Stimulated activated CD4-positive, alpha-beta T cell treated with anti-CD3 and anti-CD28 coated beads, Interleukin-12 subunit alpha, Interleukin-12 subunit beta, amount 100 ng/mL, for 4 hours (primary cell): ENCODE results near the gene C19orf67.
A peak's percentile ranks its signal among the peaks of the same experiment; 100 is the strongest.

Experiments used
- DNase-seq: peaks from one replicate; pipeline ENCODE4 v3.0.0-alpha.2; 2020

C19orf67 gene

GRCh38 chr19:14085309-14085995 is at the start of gene C19orf67:
C19orf67 (minus strand) TSS chr19:14085783; CDS start chr19:14085627, 156 bp downstream.
- no peak for DNase-seq

- DNase-seq: no peak
Measured at GRCh38 chr19:14135355-14135754, 49.8 kb upstream of the C19orf67 start.

GRCh38 chr19:14127929-14128509 is 42.4 kb upstream of the C19orf67 start:
- DNase-seq: no peak

- no peak for DNase-seq
Measured at GRCh38 chr19:14127176-14127575, 41.6 kb upstream of the C19orf67 start.

GRCh38 chr19:14122924-14123323 is 37.3 kb upstream of the C19orf67 start:
- DNase-seq: no peak

- no peak for DNase-seq
Measured at GRCh38 chr19:14120497-14120780, 34.9 kb upstream of the C19orf67 start.

- DNase-seq: no peak
Measured at GRCh38 chr19:14119644-14120496, 34.3 kb upstream of the C19orf67 start.

- DNase-seq: no peak
Measured at GRCh38 chr19:14119146-14119545, 33.6 kb upstream of the C19orf67 start.

- DNase-seq: peak; percentile 15
Measured at GRCh38 chr19:14118165-14119051, 32.8 kb upstream of the C19orf67 start.

- DNase-seq: peak; percentile 97
Measured at GRCh38 chr19:14117668-14118164, 32.1 kb upstream of the C19orf67 start, which contains the start of gene PRKACA. PRKACA (minus strand) TSS chr19:14117762; CDS start chr19:14117547, 215 bp downstream.

- DNase-seq: no peak
Measured at GRCh38 chr19:14116918-14117578, 31.5 kb upstream of the C19orf67 start.

- DNase-seq: no peak
Measured at GRCh38 chr19:14116525-14116917, 30.9 kb upstream of the C19orf67 start.

GRCh38 chr19:14115756-14116155 is 30.2 kb upstream of the C19orf67 start:
- DNase-seq: no peak

- peak; percentile 54 for DNase-seq
Measured at GRCh38 chr19:14114854-14115253, 29.3 kb upstream of the C19orf67 start.

GRCh38 chr19:14114439-14114838 is 28.9 kb upstream of the C19orf67 start:
- no peak for DNase-seq

GRCh38 chr19:14113762-14114414 is 28.3 kb upstream of the C19orf67 start:
- DNase-seq: peak; percentile 51

GRCh38 chr19:14112809-14113385 is 27.3 kb upstream of the C19orf67 start:
- no peak for DNase-seq

GRCh38 chr19:14112051-14112808 is 26.6 kb upstream of the C19orf67 start:
- no peak for DNase-seq

GRCh38 chr19:14111486-14111885 is 25.9 kb upstream of the C19orf67 start:
- no peak for DNase-seq

GRCh38 chr19:14110650-14111049 is 25.1 kb upstream of the C19orf67 start:
- DNase-seq: no peak
